GM18907 (cell line): ENCODE measurements around the gene BAZ1B.

Experiments
- ATAC-seq: cut with Tn5 transposase; IDR thresholded peaks from one replicate; pipeline ENCODE4 v1.9.1; 2021; ENCODE audit warnings: mild to moderate bottlenecking, moderate library complexity; ENCODE audit not compliant: unreplicated experiment

Gene BAZ1B

GRCh38 chr7:73391396-73391795, 130.7 kb downstream of the BAZ1B start:
- no peak for ATAC-seq
